HG03442 (cell line): ENCODE measurements around the gene CARD9.

ENCODE experiments used
- ATAC-seq: cut with Tn5 transposase; IDR thresholded peaks from one replicate; pipeline ENCODE4 v1.9.1; 2021; ENCODE audit warnings: mild to moderate bottlenecking, moderate library complexity; ENCODE audit not compliant: unreplicated experiment

Gene CARD9

GRCh38 chr9:136381966-136382513 is 8.6 kb upstream of the CARD9 start:
- no peak for ATAC-seq

- ATAC-seq, result no peak
These were observed 7.8 kb upstream of the CARD9 start for GRCh38 chr9:136381311-136381710.

GRCh38 chr9:136380381-136380780 is 6.9 kb upstream of the CARD9 start:
- no peak for ATAC-seq

GRCh38 chr9:136379891-136380290 is 6.4 kb upstream of the CARD9 start:
- no peak for ATAC-seq

GRCh38 chr9:136379401-136379800 is 5.9 kb upstream of the CARD9 start:
- no peak for ATAC-seq

GRCh38 chr9:136379003-136379287 is 5.5 kb upstream of the CARD9 start:
- no peak for ATAC-seq

GRCh38 chr9:136378170-136379002 is 4.9 kb upstream of the CARD9 start:
- no peak for ATAC-seq

- no peak for ATAC-seq
These were observed 4.1 kb upstream of the CARD9 start for GRCh38 chr9:136377341-136378169.

- no peak for ATAC-seq
These were observed 3.0 kb upstream of the CARD9 start for GRCh38 chr9:136376457-136376856.

- ATAC-seq, result no peak
These were observed 1.6 kb upstream of the CARD9 start for GRCh38 chr9:136375096-136375495.

GRCh38 chr9:136374183-136374575 is 710 bp upstream of the CARD9 start:
- ATAC-seq, result no peak

- ATAC-seq, result no peak
These were observed 739 bp downstream of the CARD9 start for GRCh38 chr9:136372561-136373299.

GRCh38 chr9:136372006-136372405 is 1.5 kb downstream of the CARD9 start:
- ATAC-seq, result no peak

- no peak for ATAC-seq
These were observed 2.0 kb downstream of the CARD9 start for GRCh38 chr9:136371533-136371880.

- no peak for ATAC-seq
These were observed 2.6 kb downstream of the CARD9 start for GRCh38 chr9:136370687-136371532.

- no peak for ATAC-seq
These were observed 3.4 kb downstream of the CARD9 start for GRCh38 chr9:136370037-136370436.

GRCh38 chr9:136368190-136368589 is 5.3 kb downstream of the CARD9 start:
- ATAC-seq, result no peak

GRCh38 chr9:136367296-136368145 is 5.9 kb downstream of the CARD9 start:
- no peak for ATAC-seq

- ATAC-seq, result no peak
These were observed 6.6 kb downstream of the CARD9 start for GRCh38 chr9:136366826-136367225.
